ENCODE results near the gene WNT1. TPM values are rescaled to one million over a fixed set of nuclear protein-coding genes. Genes with fewer than 3 reads are reported as not detected.

The WNT1 gene
- total RNA-seq, 3 donors from 2014 or later, result not detected

DNA sequence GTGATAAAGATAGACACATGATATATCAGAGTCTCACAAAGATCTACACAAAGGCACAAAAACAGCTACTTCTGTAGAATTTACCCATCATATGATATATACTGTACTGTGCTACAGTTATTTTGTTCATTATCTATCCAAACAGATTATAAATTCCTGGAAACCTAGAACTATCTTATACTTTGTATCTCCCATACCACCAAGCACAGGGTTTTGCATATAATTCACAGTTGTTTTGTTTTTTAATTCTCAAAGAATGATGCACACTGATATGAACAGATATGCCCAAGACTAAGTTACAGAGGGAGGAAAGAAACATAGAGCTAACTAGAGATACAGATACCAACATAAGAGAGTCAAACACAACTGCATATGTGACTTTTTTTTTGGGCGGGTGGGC is 37.1 kb downstream of the WNT1 start:
- TF ChIP-seq, protein P1, sequence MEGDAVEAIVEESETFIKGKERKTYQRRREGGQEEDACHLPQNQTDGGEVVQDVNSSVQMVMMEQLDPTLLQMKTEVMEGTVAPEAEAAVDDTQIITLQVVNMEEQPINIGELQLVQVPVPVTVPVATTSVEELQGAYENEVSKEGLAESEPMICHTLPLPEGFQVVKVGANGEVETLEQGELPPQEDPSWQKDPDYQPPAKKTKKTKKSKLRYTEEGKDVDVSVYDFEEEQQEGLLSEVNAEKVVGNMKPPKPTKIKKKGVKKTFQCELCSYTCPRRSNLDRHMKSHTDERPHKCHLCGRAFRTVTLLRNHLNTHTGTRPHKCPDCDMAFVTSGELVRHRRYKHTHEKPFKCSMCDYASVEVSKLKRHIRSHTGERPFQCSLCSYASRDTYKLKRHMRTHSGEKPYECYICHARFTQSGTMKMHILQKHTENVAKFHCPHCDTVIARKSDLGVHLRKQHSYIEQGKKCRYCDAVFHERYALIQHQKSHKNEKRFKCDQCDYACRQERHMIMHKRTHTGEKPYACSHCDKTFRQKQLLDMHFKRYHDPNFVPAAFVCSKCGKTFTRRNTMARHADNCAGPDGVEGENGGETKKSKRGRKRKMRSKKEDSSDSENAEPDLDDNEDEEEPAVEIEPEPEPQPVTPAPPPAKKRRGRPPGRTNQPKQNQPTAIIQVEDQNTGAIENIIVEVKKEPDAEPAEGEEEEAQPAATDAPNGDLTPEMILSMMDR (IDR thresholded peaks at IDR 0.05), result no peak
- Histone ChIP-seq H3K4me3 (no peak overlapping the region), H3K9me3 (no peaks in the 10 kb centered on the region), H3K4me1 (ENCODE audit: low read depth) (peaks cover 7% of the 10 kb centered on the region), H3K36me3 (ENCODE audit: low read depth) (no peaks in the 10 kb centered on the region)
- DNase-seq (no peak), ATAC-seq (no peak)
- intact Hi-C loops (cut with DNase I, micrococcal nuclease), result no loop called here

DNA sequence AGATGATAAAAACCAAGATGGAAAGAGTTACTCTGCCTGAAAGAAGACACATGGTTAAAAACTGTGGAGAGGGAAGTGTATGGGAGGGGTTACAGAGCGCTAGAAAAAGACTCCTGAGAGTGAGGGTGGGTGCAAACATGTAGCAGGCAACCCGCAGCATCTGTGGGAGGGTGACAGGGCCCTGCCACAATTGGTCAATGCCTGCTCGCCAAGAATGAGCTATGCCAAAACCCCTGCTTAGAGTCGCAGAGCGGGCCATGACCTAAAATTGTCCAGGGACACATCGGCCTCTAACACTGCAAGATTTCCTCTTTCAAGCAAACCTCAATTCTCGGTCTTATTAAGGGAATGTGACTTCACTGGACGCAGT is 39.8 kb downstream of the WNT1 start:
- intact Hi-C loops (cut with DNase I, micrococcal nuclease), result no loop called here
- H3K36me3 ChIP-seq (ENCODE audit: low read depth), result no peaks in the 10 kb centered on the region
- TF ChIP-seq, protein P1 (IDR thresholded peaks at IDR 0.05), result no peak
- DNase-seq, result no peak
- peaks cover 7% of the 10 kb centered on the region for H3K4me1 ChIP-seq (ENCODE audit: low read depth)
- H3K4me3 ChIP-seq, result peak overlapping the region; percentile 58
- no peaks in the 10 kb centered on the region for H3K9me3 ChIP-seq
- peak; percentile 1 for ATAC-seq

DNA sequence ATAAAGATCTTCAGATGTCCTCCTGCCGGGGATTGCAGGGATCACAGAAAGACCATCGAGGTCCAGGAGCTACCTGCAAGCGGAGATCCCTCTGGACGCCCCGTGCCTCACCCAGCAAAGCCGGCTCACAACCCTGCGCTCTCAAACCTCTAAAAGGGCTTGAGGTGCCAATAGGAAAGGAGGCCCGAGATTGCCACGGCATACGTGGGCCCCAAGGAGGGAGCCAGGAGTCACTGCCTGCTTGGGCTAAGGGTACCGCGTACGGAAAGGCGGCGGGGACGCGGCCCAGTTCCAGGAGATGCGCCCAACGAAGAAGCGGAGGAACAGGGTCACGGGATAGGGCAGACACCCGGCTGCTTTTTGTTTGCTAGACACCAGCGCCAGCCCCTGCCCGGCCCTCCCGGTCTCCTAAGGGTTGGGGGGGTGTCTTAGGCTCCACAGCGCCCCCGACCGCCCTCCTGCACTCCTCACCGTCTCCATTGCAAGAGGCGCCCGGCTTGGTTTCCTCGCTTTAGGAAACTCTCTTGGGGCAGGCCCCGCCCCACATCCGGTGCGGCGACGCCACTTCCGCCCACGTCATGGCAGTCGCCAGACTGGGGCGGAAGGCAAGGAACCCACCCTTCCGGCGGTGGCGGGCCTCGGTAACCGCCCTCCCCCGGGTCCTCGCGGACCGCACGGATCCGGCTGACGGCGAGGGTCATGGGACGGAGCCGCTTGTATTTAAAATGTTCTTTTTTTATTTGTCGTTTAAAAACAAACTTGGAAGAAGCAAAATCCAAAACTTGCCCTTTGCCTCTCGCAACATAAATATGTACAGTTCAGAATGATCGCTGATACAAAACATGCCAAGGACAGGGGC is 40.4 kb downstream of the WNT1 start, which contains the start of gene PRKAG1:
TSS of gene PRKAG1 (minus strand) at position 516 of the 859 bp plus-strand sequence. CDS start at position 480, 36 bp downstream.
- intact Hi-C loops (cut with DNase I, micrococcal nuclease), result no loop called here
- Histone ChIP-seq H3K4me3 (peak within 1 kb of the TSS; percentile 58), H3K9me3 (no peaks in the 10 kb centered on the region), H3K36me3 (ENCODE audit: low read depth) (no peaks in the 10 kb centered on the region), H3K4me1 (ENCODE audit: low read depth) (peaks cover 7% of the 10 kb centered on the region)
- ATAC-seq, result peak; percentile 97
- peak; percentile 96 to 97 (median 97) for DNase-seq
- TF ChIP-seq, protein P1 (IDR thresholded peaks at IDR 0.05), result peak; percentile 41

DNA sequence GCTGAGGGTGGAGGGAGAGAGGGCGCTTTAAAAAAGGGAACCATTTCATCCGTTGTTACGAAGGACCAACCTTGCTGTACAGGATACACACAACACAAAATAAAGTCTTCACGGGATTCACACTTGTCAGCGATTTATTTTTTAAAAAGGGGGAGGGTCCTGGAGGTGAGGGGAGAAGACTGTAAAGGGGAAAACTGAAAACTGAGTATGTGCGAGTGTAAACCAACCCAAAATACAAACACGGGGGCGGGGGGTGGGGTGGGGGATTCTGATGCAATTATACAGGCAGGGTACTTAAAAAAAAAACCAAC is 41.0 kb downstream of the WNT1 start:
- H3K36me3 ChIP-seq (ENCODE audit: low read depth), result no peaks in the 10 kb centered on the region
- TF ChIP-seq, protein P1 (IDR thresholded peaks at IDR 0.05), result no peak
- H3K9me3 ChIP-seq, result no peaks in the 10 kb centered on the region
- peak overlapping the region; percentile 58 for H3K4me3 ChIP-seq
- intact Hi-C loops (cut with DNase I, micrococcal nuclease), result no loop called here
- DNase-seq (no peak), ATAC-seq (peak; percentile 17)
- H3K4me1 ChIP-seq (ENCODE audit: low read depth), result peaks cover 7% of the 10 kb centered on the region

DNA sequence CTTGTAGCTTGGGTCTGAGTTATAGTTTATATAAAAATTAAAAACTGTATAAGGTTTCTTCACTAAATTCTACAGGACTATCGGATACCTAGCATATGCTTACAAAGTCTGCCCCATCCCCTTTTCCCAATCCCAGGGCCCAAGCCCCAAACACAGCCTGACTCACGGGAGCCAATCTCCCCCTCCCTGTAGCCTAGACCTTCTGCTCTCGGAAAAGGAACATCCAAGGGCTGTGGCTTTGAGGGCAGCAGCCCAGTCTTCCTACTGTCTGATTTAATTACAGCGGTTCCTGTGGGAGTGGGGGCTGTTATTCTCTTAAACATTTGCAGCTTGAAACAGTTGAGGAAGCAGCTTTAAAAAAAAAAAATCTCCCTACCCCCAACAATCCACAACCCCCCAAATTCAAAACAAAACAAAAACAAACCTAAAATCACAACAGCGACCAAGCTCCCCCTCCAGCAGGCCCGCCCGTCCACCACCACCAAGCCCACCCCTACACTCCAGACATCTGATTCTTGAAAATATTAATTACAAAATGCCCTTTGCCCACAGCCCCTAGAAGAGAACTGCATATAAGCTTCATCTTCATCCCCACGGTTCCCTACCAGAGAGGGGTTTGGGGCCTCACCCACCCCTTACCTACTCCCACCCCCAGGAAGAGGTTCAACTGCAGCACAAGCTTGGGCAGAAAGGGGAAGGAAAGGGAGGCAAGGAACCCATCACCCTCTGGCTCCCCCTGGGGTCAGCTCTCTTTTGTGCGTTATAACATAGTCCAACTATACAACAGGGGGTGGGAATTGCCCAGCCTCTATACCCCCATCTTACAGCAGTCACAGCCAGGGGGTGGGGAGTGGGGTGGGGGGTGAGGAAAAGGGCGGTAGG is 41.6 kb downstream of the WNT1 start:
- H3K36me3 ChIP-seq (ENCODE audit: low read depth), result peaks cover 1% of the 10 kb centered on the region
- TF ChIP-seq, protein P1 (IDR thresholded peaks at IDR 0.05), result no peak
- DNase-seq (peak in 1 of 3 donors; percentile 62), ATAC-seq (no peak)
- H3K4me1 ChIP-seq (ENCODE audit: low read depth), result peaks cover 7% of the 10 kb centered on the region
- intact Hi-C loops (cut with DNase I, micrococcal nuclease), result no loop called here
- no peaks in the 10 kb centered on the region for H3K9me3 ChIP-seq
- no peak overlapping the region for H3K4me3 ChIP-seq

All from mucosa of descending colon (tissue), 3 donors.